ENCODE measurements around the gene EDC3. TPM values are rescaled to one million over a fixed set of nuclear protein-coding genes. Genes with fewer than 3 reads are reported as not detected.
"Not testable (repeated sequence)": the region's sequence is repeated elsewhere in the genome, so short reads cannot be mapped to it uniquely, and the experiment has no call there.

EDC3 gene
- total RNA-seq, 2 donors from 2014 or later, result 21.6 to 32.5 TPM

GRCh38 chr15:74630284-74631086 is 65.3 kb downstream of the EDC3 start:
- intact Hi-C loops (cut with DNase I, micrococcal nuclease), result loop anchor here in 1 of 2 donors (10.0 kb wide), 1 partner anchor 304 kb away; the partner anchor contains the start of gene COX5A
- DNase-seq (no peak), ATAC-seq (no peak)

GRCh38 chr15:74629696-74630095 is 66.1 kb downstream of the EDC3 start:
- intact Hi-C loops (cut with DNase I, micrococcal nuclease), result loop anchor here in 1 of 2 donors (10.0 kb wide), 2 partner anchors 255 to 305 kb away; partner anchors contain the start of gene COX5A
- DNase-seq, result not testable (repeated sequence)

DNA sequence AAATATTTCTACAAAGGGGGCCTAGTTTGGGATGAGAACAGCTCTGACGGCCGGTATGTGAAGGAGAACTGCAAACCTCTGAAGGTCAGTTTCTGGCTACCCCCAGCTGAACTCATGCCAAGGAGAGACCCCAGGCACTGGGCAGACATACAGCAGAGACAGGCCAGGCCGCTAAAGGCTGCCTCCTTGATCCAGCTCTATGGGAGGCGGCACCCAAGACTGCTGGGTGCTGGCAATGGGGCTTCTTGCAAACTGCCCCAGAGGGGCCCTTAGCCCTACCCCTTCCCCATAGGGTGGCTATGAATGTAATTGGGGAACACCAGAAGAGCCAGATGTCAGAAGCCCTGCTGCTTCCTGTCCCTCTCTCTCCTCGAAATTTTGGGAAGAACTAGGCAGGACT is 66.9 kb downstream of the EDC3 start:
- ATAC-seq, result no peak
- no peak for DNase-seq
- intact Hi-C loops (cut with DNase I, micrococcal nuclease), result loop anchor here in 1 of 2 donors (10.0 kb wide), 1 partner anchor 254 kb away; no protein-coding TSS in a partner anchor

More at GRCh38 chr15:74629696-74630095, 66.1 kb downstream of the EDC3 start:
- ATAC-seq, result not testable (repeated sequence)

DNA sequence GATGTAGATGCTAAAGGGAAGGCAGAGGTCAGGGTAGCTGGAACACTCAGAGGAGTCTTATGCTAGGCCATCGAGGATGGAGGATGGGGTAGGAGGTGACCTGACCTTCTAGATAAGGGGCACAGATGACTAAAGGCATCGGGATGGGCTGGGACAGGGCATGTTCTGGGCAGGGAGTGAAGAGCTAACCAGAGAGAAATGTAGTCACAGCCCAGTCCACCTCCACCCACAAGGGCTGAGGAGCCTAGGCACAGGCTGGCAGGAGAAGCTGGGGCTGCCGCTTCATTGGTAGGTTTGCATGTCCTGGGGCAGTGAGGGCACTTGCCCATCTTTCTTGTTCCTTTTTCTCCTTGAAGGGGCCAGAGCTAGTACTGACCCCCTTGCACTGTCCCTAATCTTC is 67.6 kb downstream of the EDC3 start:
- DNase-seq (no peak), ATAC-seq (no peak)
- intact Hi-C loops (cut with DNase I, micrococcal nuclease), result loop anchor here in 1 of 2 donors (10.0 kb wide), 1 partner anchor 253 kb away; no protein-coding TSS in a partner anchor

GRCh38 chr15:74627766-74628165 is 68.1 kb downstream of the EDC3 start:
- intact Hi-C loops (cut with DNase I, micrococcal nuclease), result loop anchor here in 1 of 2 donors (10.0 kb wide), 1 partner anchor 253 kb away; no protein-coding TSS in a partner anchor

GRCh38 chr15:74626752-74627692 is 68.8 kb downstream of the EDC3 start:
- intact Hi-C loops (cut with DNase I, micrococcal nuclease), result loop anchor here in 1 of 2 donors (10.0 kb wide), 1 partner anchor 252 kb away; no protein-coding TSS in a partner anchor
- no peak for ATAC-seq
- DNase-seq, result no peak

More at GRCh38 chr15:74627766-74628165, 68.1 kb downstream of the EDC3 start:
- ATAC-seq (no peak), DNase-seq (no peak)

DNA sequence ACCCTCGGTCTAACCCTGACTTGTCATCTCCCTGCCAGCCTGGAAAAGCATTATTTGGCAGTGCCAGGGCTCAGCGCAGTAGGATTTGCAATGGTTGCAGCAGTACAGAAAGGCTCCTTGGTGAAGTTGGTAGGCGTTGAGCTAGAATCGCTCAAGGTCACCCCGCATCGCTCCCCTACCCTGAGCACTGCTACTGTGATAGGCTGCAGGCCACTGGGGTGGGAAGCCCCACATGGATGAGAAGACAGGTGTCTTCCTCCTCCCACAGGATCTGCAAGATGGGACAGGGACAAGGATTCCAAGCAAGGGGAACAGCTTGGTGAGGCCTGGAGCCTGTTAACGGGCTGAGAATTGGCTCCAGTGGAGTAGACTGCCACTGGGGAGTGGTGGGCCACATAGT is 69.5 kb downstream of the EDC3 start:
- intact Hi-C loops (cut with DNase I, micrococcal nuclease), result loop anchor here in 1 of 2 donors (10.0 kb wide), 1 partner anchor 252 kb away; no protein-coding TSS in a partner anchor
- no peak for DNase-seq
- no peak for ATAC-seq

DNA sequence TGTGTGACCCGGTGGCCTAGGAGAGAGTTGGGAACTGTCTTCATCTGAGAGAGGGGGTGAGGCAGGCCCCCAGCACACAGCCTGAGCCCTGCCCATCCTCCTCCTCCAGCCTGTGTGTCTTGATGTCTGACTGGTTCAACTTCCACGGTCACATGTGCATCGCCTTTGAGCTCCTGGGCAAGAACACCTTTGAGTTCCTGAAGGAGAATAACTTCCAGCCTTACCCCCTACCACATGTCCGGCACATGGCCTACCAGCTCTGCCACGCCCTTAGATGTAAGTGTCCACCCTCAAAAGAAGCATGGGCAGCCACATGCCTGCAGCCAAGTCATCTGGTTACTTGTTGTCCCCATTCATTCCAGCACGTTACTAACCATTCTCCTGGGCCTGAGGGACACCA is 70.1 kb downstream of the EDC3 start:
- intact Hi-C loops (cut with DNase I, micrococcal nuclease), result loop anchor here in 1 of 2 donors (10.0 kb wide), 1 partner anchor 251 kb away; no protein-coding TSS in a partner anchor
- DNase-seq (no peak), ATAC-seq (no peak)

DNA sequence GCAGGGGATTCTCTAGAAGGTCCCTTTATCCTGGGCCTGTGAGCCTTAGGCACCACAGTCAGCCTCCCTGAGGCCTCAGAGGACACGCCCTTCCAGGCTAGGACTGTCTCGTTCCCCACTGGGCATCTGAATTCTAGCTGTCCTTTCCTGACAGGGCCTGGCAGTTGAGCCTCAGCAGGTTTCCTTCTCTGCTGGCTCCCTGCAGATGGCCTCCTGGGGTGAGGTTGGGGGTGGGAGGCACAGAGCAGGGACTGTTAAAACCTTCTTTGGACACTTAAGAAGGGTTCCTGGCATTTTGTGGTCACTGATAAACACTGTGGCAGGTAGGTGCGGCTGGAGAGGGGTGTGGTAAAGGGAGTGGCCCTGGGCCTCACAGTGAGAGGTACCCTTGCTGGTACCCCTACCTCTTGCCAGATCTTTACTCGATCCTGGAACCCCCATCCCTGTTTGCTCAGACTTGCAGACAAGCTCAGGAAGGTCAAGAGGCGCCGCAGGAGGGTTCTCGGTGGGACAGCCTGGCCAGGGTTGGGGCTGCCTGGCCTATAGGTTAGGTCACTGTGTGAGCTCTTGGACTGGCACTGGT is 71.7 kb downstream of the EDC3 start:
- no peak for DNase-seq
- ATAC-seq, result no peak
- intact Hi-C loops (cut with DNase I, micrococcal nuclease), result loop anchor here in 1 of 2 donors (10.0 kb wide), 1 partner anchor 249 kb away; no protein-coding TSS in a partner anchor

DNA sequence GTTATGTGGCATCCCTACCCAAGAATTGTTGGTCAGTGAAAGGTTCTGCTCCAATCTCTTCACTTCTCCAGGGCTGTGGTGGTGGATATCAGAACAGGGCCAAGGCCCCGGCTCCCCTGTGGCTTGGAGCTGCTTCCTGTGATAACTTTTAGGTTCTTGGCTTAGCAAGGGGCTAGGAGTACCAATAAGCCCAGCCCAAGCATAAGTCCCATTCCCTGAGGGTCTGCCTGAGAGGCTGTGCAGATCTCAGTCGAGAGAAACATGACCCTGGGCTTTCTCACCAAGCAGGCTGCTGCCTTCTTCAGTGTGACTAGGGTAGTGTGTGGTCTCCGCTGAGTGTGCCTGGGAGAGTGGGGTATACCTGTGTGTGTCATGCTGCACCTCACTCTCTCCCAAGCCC is 73.1 kb downstream of the EDC3 start:
- DNase-seq (no peak), ATAC-seq (no peak)
- intact Hi-C loops (cut with DNase I, micrococcal nuclease), result loop anchor here in 1 of 2 donors (10.0 kb wide), 1 partner anchor 248 kb away; no protein-coding TSS in a partner anchor

DNA sequence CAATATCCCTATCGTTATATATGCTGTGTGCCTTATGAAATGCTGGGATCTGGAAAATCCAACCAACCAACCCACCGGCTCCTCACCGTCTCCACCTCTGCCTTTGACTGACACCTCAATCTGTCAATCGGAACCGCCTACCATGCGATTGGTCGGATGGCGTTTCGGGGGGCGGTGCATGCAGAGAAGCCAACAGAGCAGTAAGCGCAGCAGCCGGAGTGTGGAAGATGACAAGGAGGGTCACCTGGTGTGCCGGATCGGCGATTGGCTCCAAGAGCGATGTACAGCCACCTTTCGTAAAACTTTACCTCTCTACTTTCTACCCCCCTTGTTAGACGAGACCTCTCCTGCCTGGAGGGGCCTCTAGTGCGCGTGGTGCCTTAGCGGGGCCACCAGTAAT is 73.9 kb downstream of the EDC3 start:
- intact Hi-C loops (cut with DNase I, micrococcal nuclease), result loop anchor here in 1 of 2 donors (10.0 kb wide), 1 partner anchor 247 kb away; no protein-coding TSS in a partner anchor
- no peak for DNase-seq
- ATAC-seq, result no peak

GRCh38 chr15:74621546-74621920 is 74.3 kb downstream of the EDC3 start:
- ATAC-seq, result no peak
- no peak for DNase-seq
- intact Hi-C loops (cut with DNase I, micrococcal nuclease), result loop anchor here in 1 of 2 donors (10.0 kb wide), 1 partner anchor 247 kb away; no protein-coding TSS in a partner anchor

GRCh38 chr15:74620636-74621545 is 74.9 kb downstream of the EDC3 start:
- ATAC-seq (peak; percentile 68), DNase-seq (peak; percentile 64 to 76)
- intact Hi-C loops (cut with DNase I, micrococcal nuclease), result loop anchor here in 1 of 2 donors (10.0 kb wide), 1 partner anchor 246 kb away; no protein-coding TSS in a partner anchor

DNA sequence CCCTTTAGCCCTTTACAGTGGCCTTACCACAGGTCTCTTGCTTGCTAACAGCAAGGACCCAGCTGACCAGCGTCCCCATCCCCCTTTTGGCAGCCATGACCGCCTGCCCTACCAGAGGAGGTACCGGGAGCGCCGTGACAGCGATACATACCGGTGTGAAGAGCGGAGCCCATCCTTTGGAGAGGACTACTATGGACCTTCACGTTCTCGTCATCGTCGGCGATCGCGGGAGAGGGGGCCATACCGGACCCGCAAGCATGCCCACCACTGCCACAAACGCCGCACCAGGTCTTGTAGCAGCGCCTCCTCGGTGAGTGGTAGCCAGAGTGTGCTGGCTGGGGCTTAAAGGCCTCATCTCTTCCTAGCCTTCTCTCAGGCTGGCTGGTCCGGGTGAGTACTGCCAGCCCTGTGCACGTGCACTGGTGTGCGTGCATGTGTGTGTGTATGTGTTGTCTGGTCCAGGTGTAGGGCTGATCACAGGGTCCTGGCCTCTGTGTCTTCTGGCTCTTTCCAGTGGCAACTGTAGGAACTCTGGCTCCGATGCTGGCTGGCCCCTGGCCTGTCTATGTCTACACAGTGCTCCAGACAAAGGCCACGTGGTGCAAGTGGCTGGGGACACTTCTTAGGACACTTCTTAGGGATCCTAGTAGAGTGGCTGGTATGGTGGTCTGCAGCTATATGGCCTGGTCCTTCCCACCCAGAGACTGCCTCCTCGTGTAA is 75.7 kb downstream of the EDC3 start:
- intact Hi-C loops (cut with DNase I, micrococcal nuclease), result loop anchor here in 1 of 2 donors (10.0 kb wide), 2 partner anchors 75 to 245 kb away; partner anchors contain the start of gene ARID3B
- ATAC-seq (no peak), DNase-seq (no peak)

DNA sequence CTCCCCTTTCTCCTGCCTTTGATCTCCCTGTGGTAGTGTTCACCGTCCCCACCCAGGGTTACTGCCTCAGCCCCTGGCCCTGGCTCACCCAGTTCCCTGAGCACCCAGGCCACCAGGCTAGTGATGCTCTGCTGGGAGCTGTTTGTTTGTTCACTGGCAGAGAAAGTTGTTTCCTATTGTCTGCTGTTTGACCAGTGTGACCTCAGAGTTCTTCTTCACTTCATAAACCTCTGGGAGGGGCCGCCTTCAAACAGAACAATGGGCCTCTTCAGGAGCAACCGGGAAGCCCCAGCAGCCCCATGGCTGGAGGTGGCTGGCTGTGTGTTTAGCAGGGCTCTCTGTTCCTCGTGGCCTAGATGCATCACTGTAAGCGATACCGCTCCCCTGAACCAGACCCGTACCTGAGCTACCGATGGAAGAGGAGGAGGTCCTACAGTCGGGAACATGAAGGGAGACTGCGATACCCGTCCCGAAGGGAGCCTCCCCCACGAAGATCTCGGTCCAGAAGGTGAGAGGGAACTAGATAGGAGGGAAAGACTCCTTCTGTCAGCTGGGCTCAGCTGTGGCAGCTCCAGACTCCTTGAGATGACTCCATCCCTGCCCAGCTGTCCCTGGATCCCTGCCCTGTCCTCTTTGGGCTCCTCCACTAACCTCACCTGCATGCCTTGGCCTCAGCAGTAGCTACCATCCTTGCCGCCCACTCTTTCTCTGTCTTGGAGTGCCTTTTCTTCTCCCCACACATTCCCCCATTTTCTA is 76.8 kb downstream of the EDC3 start:
- ATAC-seq (no peak), DNase-seq (no peak)
- intact Hi-C loops (cut with DNase I, micrococcal nuclease), result loop anchor here in 1 of 2 donors (10.0 kb wide), 1 partner anchor 74 kb away; the partner anchor contains the start of gene ARID3B

GRCh38 chr15:74616996-74617395 is 78.8 kb downstream of the EDC3 start:
- ATAC-seq (no peak), DNase-seq (no peak)
- intact Hi-C loops (cut with DNase I, micrococcal nuclease), result loop anchor here in 1 of 2 donors (10.0 kb wide), 1 partner anchor 72 kb away; the partner anchor contains the start of gene ARID3B

Data from left colon (tissue), 2 donors.